HK-2 (cell line): ENCODE results near the gene GP1BB.
"Not testable (repeated sequence)": the region's sequence is repeated elsewhere in the genome, so short reads cannot be mapped to it uniquely, and the experiment has no call there.

ENCODE experiments used
- DNase-seq: peaks from one replicate; pipeline ENCODE4 v3.0.0-alpha.2; 2018; ENCODE audit not compliant: unreplicated experiment

GP1BB gene

DNA sequence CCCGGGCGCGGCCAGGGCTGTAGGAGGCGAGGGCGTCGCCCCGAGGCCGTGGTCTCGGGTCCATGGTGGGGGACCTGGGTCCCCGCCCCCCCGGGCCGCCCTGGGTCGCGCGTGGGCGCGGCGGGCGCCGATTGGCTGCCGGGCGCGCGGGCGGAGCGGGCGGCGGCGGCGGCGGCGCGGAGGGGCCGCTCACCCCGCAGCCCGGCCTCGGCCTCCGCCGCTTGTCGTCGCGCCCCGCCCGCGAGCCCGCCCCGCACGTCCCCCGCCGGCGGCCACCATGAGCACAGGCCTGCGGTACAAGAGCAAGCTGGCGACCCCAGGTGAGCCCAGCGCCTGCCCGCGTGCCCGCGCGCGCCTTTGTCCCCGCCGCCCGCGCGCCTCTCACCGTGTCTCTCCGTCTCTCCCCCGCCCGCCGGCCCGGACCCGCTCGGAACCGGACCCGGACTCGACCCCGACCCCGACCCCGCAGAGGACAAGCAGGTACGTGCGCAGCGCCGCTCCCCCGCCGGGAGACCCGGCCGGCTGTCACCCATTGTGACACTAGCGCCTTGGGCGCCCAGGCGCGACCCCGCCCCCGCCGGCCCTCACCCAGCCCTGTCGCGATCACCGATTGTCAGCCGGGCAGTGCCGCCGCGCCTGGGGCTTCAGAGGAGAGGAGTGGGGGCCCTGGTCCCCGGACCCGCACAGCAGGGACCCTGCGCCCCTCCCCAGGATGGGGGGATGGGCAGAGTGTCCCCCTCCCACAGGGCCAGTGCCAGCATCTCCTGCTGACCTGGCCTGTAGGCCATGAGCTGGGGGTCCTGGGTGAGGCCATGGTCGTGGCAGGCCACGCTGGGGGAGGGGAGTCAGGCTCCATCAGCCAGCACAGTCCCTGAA lies 8.8 kb upstream of the GP1BB start, which contains the start of gene SEPTIN5:
SEPTIN5 (plus strand) TSS at position 192 of the 876 bp plus-strand sequence; CDS start at position 278, 86 bp downstream.
- DNase-seq = no peak

DNA sequence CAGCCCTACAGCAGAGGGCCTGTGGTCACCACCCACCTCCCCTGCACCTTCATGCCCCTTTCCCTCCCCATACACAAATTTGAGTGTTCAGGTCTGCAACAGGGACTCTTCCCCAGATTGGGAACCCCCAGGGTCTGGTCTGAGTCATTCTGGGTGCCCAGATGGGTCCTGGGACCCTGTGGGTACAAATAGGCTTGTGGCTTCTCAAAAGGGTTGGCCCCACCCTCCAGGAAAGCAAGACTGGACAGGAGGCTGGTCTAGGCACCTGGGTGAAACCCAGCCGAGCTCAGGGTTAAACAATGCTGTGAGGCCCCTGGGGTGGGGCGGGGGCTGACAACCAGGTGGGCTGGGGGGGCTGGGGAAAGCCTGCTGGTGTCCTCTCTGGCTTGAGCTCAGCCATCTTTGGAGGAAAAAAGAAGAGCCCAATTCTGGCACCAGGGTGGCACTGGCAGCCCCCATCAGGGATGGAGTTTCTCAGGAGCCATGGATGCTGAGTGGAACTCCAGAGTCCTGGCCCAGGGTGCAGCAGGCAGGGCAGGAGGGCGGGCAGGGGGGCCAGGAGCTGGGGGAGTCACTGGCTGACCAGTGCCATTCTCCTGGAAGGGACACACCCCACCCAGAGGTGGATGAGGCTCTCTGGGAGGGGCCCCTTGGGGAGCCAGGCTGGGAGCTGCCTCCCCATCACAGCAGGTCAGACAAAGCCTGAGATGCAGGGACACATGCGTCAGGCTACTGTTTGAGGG lies 8.0 kb upstream of the GP1BB start:
- DNase-seq = no peak

DNA sequence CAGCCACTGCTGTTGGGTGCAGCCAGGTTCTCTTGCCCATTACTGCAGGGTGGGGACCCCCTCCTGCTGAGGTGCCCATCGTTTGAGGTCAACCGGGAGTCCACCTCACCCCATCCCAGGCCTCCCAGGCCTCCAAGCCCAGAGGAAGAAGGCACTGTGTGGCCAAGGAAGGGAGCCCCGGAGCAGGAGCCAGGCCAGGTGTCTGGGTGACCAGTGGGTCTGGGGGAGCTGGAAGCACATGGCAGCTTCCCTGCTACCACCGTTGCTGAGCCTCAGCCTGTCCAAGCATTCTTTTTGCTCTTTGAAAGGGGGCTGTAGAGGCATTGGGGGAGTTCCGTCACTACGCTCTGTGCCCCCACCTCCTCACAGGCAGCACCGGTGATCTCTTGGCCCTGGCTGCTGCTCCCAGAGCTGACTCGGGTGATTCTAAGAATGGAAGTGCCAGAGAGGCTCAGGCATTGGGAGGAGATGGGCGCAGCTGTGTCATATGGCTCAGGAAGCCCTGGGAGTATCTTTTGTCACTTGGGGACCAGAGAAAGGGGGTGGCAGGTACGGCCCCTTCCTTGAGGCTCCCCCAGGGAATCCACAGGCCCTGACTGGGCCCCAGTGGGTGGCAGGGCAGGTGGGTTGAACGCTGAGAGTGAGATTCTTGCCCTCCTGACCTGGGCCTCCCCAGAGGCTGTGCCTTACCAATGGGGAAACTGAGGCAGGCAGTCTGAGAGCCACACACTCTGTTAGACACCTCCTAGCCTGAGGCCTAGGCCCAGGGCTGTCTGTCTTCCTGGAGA lies 7.1 kb upstream of the GP1BB start:
- no peak for DNase-seq

DNA sequence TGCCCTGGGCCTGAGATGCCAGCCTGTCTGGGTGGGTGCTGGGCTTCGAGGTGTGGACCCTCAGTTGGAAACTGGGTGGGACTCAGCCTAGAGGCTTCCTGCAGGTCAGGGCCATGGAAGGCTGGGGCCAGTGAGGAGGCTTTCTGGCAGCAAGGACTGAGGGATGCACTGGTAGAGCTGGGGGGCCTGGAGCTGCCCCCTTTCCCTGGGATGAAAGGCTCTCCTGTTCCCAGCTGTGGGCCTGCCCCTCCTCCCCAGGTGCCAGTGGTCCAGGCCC lies 6.6 kb upstream of the GP1BB start:
- DNase-seq = no peak

DNA sequence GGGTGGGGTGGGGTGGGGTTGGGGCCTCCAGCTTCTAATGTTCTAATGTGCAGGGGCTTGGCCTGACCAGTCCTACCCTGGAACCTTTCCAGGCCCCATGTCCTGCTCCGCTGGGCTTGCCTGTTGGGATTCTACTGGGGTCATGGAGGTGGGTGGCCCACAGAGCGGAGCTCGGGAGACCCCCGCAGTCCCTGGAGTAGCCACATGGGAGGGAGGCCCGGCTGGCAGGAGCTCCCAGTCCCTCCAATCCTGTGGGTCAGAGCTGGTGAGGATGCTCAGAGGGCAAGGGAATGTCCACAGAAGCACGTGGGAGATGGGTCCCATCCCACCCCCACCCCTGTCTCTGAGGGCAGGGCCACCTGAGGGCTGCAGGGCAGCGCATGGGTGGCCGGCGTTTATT lies 6.2 kb upstream of the GP1BB start:
- DNase-seq = no peak

DNA sequence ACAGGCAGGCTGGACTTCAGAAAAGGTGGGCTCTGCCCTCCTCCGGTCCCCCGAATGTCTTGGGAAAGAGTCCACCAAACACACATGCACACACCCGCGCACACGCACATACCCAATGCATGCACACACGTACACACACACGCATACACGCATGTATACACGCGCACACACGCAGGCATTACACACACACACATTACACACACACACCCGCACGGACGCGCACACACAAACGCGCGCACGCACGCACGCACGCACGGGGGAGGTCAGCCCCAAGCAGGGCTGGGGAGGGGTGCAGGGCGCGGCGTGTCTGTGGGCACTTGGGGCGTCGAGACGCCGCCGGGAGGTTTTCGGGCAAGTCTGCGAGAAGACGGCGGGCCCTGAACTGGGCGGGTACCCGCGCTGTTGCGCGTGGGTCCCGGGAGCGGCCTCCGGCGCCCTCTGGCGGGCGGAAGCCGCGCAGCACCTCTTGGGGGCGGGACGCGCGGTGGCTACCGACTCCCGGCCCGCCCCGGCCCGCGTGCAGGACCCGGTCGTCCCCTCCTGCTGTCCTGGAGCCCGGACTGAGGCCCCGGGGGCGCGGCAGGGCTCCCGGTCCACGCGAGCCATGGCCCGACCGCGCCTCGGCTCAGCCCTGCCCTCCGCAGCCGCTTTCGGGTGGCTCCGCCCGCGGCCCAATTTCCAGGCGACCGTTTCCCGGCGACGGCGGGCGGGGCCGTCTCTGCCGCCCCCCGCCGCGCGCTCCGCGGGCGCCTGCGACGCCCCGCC lies 5.5 kb upstream of the GP1BB start:
- peak; percentile 78 for DNase-seq

DNA sequence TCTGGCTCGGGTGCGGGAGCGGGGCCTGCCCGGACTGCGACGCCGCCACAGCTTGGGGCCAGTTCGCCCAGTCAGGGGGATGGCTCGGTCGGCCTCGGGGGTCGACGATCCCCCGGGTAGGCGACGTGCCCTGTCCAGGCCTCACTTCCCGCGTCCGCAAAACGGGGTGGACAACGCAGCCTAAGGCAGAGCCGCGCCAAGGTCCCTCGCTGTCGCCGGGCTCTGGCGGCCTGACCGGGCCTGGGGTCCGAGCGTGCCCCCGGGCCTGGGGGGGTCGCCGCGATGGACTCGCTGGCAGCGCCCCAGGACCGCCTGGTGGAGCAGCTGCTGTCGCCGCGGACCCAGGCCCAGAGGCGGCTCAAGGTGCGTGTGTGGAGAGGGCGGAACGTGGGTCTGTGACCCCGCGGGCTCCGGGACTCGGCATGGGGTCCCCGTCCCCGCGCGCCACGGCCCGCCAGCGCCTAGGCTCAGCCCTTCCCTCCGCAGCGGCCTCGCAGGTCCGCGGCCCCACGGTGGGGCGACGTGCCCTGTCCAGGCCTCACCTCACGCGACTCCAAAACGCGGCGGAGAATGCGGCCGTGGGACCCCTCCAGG lies 4.8 kb upstream of the GP1BB start:
- no peak for DNase-seq

DNA sequence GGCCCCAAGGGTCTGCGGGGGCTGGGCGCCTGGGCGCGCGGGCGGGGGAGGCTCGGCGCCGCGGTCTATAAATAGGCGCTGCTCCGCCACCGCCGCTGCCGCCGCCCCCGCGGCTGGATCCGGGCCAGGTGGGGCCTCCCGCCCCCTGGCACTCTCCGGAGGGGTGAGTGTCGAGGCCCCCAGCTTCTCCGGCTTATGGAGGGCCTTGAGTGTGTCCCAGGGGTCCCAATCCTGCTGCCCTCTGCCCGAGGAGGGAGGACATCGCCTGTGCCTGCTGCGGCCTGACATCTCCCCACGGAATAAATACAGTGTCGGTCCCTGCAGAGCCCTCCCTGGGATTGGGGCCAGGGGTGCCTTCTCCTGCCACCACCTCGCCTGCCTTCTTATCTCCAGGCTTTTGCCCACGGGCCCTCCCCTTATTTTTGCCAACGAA lies 4.3 kb upstream of the GP1BB start:
- DNase-seq = no peak

DNA sequence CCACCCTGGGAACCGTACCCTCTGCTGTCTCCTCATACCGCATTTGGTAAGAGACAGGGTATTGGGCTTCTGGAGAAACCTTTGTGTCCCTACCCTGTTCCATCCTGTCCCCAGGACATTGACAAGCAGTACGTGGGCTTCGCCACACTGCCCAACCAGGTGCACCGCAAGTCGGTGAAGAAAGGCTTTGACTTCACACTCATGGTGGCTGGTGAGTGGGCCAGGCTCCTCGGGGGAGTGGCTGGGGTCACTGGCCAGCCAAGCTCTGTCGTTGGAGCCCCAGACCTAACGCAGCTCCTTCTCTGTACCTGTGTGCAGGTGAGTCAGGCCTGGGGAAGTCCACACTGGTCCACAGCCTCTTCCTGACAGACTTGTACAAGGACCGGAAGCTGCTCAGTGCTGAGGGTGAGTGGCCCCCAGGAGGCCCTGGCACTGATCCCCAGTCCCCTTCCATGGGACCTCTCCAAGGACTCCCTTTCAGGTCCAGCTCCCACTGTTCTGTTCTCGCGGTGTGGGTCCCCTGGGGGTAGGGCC lies 3.8 kb upstream of the GP1BB start:
- no peak for DNase-seq

DNA sequence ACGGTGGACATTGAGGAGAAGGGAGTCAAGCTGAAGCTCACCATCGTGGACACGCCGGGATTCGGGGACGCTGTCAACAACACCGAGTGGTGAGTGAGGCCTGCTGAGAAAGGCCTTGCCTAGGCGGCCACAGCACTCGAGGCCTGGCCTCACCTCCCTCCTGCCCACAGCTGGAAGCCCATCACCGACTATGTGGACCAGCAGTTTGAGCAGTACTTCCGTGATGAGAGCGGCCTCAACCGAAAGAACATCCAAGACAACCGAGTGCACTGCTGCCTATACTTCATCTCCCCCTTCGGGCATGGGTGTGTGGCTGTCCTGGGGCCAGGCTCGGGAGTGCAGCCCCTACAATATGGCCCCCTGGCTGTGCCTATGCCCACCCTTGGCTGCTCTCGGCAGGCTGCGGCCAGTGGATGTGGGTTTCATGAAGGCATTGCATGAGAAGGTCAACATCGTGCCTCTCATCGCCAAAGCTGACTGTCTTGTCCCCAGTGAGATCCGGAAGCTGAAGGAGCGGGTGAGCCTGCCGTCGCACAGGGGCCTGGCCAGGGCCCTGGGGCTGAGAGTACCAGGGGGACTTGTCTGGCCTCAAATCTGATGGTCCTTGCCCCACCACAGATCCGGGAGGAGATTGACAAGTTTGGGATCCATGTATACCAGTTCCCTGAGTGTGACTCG lies 3.0 kb upstream of the GP1BB start:
- DNase-seq = no peak

DNA sequence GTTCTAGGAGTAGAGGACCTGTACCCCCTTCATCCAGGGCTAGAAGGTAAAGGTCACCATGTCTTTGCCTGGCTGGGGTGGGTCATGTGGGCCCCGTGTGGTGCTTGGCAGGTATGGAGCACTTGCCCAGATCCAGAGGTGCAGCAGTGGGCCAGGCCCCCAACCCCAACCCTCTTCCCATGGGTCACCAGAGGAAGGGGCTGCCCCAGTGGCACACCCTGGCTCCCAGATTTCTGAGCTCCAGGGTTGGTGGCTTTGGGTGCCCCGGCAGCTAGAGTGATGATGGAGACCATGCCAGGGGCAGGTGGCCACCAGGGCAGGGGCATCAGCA lies 2.4 kb upstream of the GP1BB start:
- no peak for DNase-seq

DNA sequence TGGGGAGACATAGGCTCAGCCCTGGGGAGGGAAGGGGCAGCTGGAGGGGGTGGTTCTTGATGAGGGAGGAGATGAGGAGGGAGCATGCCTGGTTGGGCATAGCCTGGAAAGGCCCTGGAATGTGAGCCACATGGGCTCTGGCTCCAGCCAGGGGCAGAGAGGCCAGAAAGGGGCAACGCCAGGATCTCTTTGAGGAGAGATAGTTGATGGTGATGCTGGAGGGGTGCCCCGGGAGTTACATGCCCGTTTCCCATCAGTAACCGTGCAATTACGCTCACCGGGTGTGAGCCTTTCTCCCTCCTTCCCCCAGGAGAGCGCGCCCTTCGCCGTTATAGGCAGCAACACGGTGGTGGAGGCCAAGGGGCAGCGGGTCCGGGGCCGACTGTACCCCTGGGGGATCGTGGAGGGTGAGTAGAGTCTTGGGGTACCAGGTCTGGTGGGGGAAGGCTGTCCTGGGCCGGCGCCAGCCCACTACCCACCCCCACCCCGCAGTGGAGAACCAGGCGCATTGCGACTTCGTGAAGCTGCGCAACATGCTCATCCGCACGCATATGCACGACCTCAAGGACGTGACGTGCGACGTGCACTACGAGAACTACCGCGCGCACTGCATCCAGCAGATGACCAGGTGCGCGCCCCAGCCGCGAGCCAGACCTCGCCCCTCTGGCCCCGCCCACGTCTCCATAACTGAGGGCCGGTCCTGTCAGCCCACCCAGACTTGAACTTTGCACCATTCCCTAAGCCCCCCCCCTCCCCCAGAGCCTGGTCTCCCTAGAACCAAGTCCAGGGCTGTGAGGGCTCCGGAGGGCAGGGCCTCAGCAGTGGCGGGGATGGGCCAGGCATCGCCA lies 1.8 kb upstream of the GP1BB start:
- DNase-seq = no peak

DNA sequence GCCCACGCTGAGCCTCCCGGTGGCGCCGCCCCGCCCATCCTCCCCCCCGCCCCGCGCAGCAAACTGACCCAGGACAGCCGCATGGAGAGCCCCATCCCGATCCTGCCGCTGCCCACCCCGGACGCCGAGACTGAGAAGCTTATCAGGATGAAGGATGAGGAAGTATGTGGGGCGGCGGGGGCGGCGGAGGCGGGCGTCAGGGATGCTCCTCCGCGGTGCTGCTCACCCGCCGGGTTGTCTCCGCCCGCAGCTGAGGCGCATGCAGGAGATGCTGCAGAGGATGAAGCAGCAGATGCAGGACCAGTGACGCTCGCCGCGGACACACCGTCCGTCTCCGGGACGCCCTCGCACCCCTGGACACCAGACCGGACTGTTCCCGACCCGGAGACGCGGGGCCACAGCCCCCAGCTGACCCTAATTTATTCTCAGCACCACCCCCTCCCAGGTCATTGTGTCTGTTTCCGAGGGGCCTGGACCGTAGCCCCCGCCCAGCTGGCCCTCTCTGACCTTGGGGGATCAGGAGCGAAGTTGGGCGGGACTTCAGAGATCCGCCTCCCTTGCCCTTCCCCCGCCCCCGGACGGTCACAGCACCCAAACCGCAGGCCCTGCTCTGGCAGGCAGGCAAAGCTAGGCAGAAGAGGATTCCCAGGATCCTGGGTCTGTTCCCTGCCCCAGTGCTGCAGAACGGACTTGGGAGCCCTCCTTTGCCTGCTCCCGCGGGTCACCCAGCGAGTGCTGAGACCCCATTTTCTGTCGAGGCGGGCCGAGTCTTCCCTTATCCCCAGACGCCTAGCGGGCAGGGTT lies 959 bp upstream of the GP1BB start:
- DNase-seq = no peak

DNA sequence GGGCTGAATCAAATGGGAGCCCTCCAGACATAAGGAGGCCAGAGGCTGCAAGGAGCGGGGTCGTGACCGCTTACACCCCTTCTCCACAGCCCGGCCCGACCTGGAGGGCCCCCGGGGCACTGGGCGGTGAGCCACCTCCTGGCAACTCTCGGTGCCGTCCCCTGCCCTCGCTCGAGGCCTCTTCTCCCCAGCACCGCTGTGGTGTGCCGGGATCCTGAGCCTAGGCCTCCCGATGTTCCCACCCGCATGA lies 432 bp upstream of the GP1BB start:
- no peak for DNase-seq

DNA sequence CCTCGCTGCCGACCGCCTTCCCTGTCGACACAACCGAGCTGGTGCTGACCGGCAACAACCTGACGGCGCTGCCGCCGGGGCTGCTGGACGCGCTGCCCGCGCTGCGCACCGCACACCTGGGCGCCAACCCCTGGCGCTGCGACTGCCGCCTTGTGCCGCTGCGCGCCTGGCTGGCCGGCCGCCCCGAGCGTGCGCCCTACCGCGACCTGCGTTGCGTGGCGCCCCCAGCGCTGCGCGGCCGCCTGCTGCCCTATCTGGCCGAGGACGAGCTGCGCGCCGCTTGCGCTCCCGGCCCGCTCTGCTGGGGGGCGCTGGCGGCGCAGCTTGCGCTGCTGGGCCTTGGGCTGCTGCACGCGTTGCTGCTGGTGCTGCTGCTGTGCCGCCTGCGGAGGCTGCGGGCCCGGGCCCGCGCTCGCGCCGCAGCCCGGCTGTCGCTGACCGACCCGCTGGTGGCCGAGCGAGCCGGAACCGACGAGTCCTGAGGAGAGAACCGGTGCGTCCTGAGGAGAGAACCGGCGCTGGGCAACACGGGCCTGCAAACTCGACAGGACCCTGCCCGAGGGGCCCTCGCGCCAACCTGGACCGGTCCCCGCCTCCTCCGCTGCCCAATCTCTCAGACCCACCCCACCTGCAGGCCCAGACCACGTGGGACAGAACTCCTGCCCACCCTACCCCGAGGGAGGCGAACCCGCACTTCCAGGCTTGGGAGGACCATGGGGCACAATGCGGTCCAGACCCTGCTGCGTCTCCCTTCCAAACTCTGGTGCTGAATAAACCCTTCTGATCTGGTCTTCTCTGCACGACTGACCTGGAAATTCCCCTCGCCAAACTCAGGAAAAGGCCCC lies 866 bp downstream of the GP1BB start:
- peak; percentile 39 for DNase-seq

DNA sequence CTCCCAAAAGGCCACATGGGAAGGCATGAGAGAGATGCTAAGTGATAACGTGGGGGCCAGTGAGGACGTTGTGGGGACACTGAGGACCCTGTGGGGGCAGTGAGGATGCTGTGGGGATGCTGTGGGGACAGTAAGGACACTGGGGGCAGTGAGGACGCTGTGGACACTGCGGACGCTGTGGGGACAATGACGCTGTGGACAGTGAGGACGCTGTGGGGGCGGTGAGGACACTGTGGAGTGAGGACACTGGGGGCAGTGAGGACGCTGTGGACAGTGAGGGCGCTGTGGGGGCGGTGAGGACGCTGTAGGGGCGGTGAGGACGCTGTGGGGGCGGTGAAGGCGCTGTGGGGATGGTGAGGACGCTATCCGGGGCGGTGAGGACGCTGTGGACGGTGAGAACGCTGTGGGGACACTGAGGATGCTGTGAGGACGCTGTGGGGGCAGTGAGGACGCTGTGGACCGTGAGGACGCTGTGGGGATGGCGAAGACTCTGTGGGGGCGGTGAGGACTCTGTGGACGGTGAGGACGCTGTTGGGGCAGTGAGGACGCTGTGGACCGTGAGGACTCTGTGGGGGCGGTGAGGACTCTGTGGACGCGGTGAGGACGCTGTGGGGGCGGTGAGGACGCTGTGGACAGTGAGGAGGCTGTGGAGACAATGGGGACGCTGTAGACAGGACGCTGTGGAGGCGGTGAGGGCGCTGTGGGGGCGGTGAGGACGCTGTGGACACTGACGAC lies 1.8 kb downstream of the GP1BB start:
- DNase-seq = no peak

DNA sequence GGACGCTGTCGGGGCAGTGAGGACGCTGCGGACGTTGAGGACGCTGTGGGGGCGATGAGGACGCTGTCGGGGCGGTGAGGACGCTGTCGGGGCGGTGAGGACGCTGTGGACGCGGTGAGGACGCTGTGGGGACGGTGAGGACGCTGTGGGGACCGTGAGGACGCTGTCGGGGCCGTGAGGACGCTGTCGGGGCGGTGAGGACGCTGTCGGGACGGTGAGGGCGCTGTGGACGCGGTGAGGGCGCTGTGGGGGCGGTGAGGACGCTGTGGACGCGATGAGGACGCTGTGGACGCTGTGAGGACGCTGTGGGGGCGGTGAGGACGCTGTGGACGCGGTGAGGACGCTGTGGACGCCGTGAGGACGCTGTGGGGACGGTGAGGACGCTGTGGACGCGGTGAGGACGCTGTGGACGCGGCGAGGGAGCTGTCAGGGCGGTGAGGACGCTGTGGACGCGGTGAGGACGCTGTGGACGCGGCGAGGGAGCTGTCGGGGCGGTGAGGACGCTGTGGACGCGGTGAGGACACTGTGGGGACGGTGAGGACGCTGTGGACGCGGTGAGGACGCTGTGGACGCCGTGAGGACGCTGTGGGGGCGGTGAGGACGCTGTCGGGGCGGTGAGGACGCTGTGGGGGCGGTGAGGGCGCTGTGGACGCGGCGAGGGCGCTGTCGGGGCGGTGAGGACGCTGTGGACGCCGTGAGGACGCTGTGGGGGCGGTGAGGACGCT lies 2.9 kb downstream of the GP1BB start:
- not testable (repeated sequence) for DNase-seq
